ENCODE measurements around the gene TMEM117.

TMEM117 gene

GRCh38 chr12:44157359-44157758 is 321.5 kb downstream of the TMEM117 start (continued):
- no peak for TF ChIP-seq TSHZ2 (CRISPR knock-in tag; IDR thresholded peaks at IDR 0.05)

GRCh38 chr12:44158746-44159145 is 322.9 kb downstream of the TMEM117 start:
- TF ChIP-seq SNAI2 (CRISPR knock-in tag; IDR thresholded peaks at IDR 0.05) (no peak), ZNF70 (CRISPR knock-in tag; IDR thresholded peaks at IDR 0.05) (no peak)
- no peak for ATAC-seq

GRCh38 chr12:44159216-44159615 is 323.3 kb downstream of the TMEM117 start:
- no peak for ATAC-seq
- TF ChIP-seq GLIS3 (CRISPR knock-in tag; IDR thresholded peaks at IDR 0.05) = no peak

GRCh38 chr12:44159862-44160261 is 324.0 kb downstream of the TMEM117 start:
- ATAC-seq = no peak
- no peak for TF ChIP-seq CREB5 (CRISPR knock-in tag; IDR thresholded peaks at IDR 0.05; ENCODE audit: low read depth)
- TF ChIP-seq ZFP30 (CRISPR knock-in tag; IDR thresholded peaks at IDR 0.05) = no peak
- no peak for TF ChIP-seq POU6F1 (CRISPR knock-in tag; IDR thresholded peaks at IDR 0.05; ENCODE audit: borderline replicate concordance, low read depth)
- no peak for TF ChIP-seq TSHZ2 (CRISPR knock-in tag; IDR thresholded peaks at IDR 0.05)
- TF ChIP-seq OSR1 (CRISPR knock-in tag; IDR thresholded peaks at IDR 0.05) = no peak
- TF ChIP-seq ZFP3 (CRISPR knock-in tag; IDR thresholded peaks at IDR 0.05) = no peak
- TF ChIP-seq BACH2 (CRISPR knock-in tag; IDR thresholded peaks at IDR 0.05; ENCODE audit: borderline replicate concordance) = no peak
- no peak for TF ChIP-seq ZNF8 (CRISPR knock-in tag; IDR thresholded peaks at IDR 0.05)
- no peak for TF ChIP-seq ZNF70 (CRISPR knock-in tag; IDR thresholded peaks at IDR 0.05)
- no peak for TF ChIP-seq CSDC2 (CRISPR knock-in tag; IDR thresholded peaks at IDR 0.05)
- no peak for TF ChIP-seq CSRNP3 (CRISPR knock-in tag; IDR thresholded peaks at IDR 0.05)
- TF ChIP-seq GLIS3 (CRISPR knock-in tag; IDR thresholded peaks at IDR 0.05) = no peak
- TF ChIP-seq SNAI2 (CRISPR knock-in tag; IDR thresholded peaks at IDR 0.05) = no peak
- TF ChIP-seq ARNTL (CRISPR knock-in tag; IDR thresholded peaks at IDR 0.05; ENCODE audit: borderline replicate concordance, low read depth) = no peak
- no peak for TF ChIP-seq RARB (CRISPR knock-in tag; IDR thresholded peaks at IDR 0.05)
- TF ChIP-seq TCF4 (CRISPR knock-in tag; IDR thresholded peaks at IDR 0.05; ENCODE audit: borderline replicate concordance) = no peak
- no peak for TF ChIP-seq ZC3H10 (CRISPR knock-in tag; IDR thresholded peaks at IDR 0.05)

GRCh38 chr12:44162961-44163360 is 327.1 kb downstream of the TMEM117 start:
- no peak for TF ChIP-seq TOX (CRISPR knock-in tag; IDR thresholded peaks at IDR 0.05; ENCODE audit: borderline replicate concordance)
- no peak for TF ChIP-seq GLIS3 (CRISPR knock-in tag; IDR thresholded peaks at IDR 0.05)
- no peak for TF ChIP-seq TCF4 (CRISPR knock-in tag; IDR thresholded peaks at IDR 0.05; ENCODE audit: borderline replicate concordance)
- no peak for TF ChIP-seq ZNF565 (CRISPR knock-in tag; conservative IDR thresholded peaks at IDR 0.05; ENCODE audit: low read depth)
- no peak for TF ChIP-seq PPARA (CRISPR knock-in tag; IDR thresholded peaks at IDR 0.05; ENCODE audit: borderline replicate concordance)
- TF ChIP-seq CREB5 (CRISPR knock-in tag; IDR thresholded peaks at IDR 0.05; ENCODE audit: low read depth) = no peak

More at GRCh38 chr12:44162961-44163360, 327.1 kb downstream of the TMEM117 start:
- no peak for ATAC-seq

Measured in SK-N-SH treated with all-trans-retinoic acid at 6 μM for 48 hours (cell line).